Panc1 (cell line): Measurements from ENCODE around the gene WDR11. TPM values are rescaled to one million over a fixed set of nuclear protein-coding genes. Genes with fewer than 3 reads are reported as not detected.

Source experiments
- ATAC-seq: fragments of 200-7000 bp; cut with Tn5 transposase; 2 replicates; pipeline ENCODE4 v1.9.1; 2020; ENCODE audit warnings: mild to moderate bottlenecking, moderate library complexity
- BruUV-seq: library from RNA; stranded (reverse); fragments of 400-500 nt; replicated peaks from 2 replicates; lab custom pipeline; 2021; lab: Mats Ljungman, UMichigan
- CTCF ChIA-PET: fragments of 300-600 bp; sonication (Branson Sonifier 250); formaldehyde crosslinking; loops from one replicate; lab custom pipeline; 2022; ENCODE audit warnings: antibody characterized with exemption; lab: Charles Lee
- POLR2A ChIA-PET: fragments of 300-600 bp; sonication (Branson Sonifier 250); formaldehyde crosslinking; loops from one replicate; lab custom pipeline; 2022; ENCODE audit warnings: antibody characterized with exemption; lab: Charles Lee
- DNase-seq: peaks from one replicate; pipeline ENCODE4 v3.0.0-alpha.2; 2010; ENCODE audit warnings: low read depth, low spot score
- H3K27ac ChIP-seq: 2 replicates; pipeline ENCODE4 v1.5.1; 2011; ENCODE audit warnings: mild to moderate bottlenecking, low read length, inconsistent platforms
- H3K27me3 ChIP-seq: fragments of 200-500 bp; sonication (Bioruptor generic); 2 replicates; pipeline ENCODE4 v1.6.0; 2014; ENCODE audit warnings: low read length, inconsistent platforms; ENCODE audit not compliant: control insufficient read depth, insufficient read depth
- H3K36me3 ChIP-seq: fragments of 200-500 bp; sonication (Bioruptor generic); 2 replicates; pipeline ENCODE4 v1.5.1; 2014; ENCODE audit warnings: inconsistent platforms, mild to moderate bottlenecking, low read length, moderate library complexity; ENCODE audit not compliant: control insufficient read depth, insufficient read depth
- H3K4me1 ChIP-seq: 2 replicates; pipeline ENCODE4 v1.5.1; 2011; ENCODE audit warnings: inconsistent platforms, mild to moderate bottlenecking, low read length, moderate library complexity; ENCODE audit not compliant: control insufficient read depth, insufficient read depth
- H3K4me3 ChIP-seq, 2 experiments: 2 replicates each; pipeline ENCODE4 v1.5.1; 2011 to 2012; ENCODE audit warnings: low read depth in 2 of 2, low read length in 2 of 2, mild to moderate bottlenecking in 2 of 2, inconsistent platforms in 1 of 2, moderate library complexity in 1 of 2
- H3K9me3 ChIP-seq: fragments of 200-500 bp; sonication (Bioruptor generic); 2 replicates; pipeline ENCODE4 v1.5.1; 2014; ENCODE audit warnings: low read depth, mild to moderate bottlenecking, inconsistent platforms, low read length, moderate library complexity; ENCODE audit not compliant: control insufficient read depth, insufficient read depth
- POLR2AphosphoS5 ChIP-seq: IDR thresholded peaks from 2 replicates; pipeline ENCODE4 v1.6.1; 2012; ENCODE audit warnings: mild to moderate bottlenecking, low read depth, low read length, moderate library complexity
- SIN3A ChIP-seq: IDR thresholded peaks from 2 replicates; pipeline ENCODE4 v1.6.1; 2012; ENCODE audit warnings: low read depth, mild to moderate bottlenecking, low read length, moderate library complexity, borderline replicate concordance; ENCODE audit not compliant: insufficient read depth
- TCF7L2 ChIP-seq: IDR thresholded peaks from 2 replicates; pipeline ENCODE4 v1.6.1; 2011; ENCODE audit warnings: mild to moderate bottlenecking, low read depth, low read length, inconsistent platforms
- in situ Hi-C: cut with HindIII; loops from 2 replicates; pipeline ENCODE4 v1.10.0; 2016; ENCODE audit warnings: low sequenced_read_pairs, low pct_unique_long_range_greater_than_20kb
- intact Hi-C: fragments of 100-400 bp; cut with micrococcal nuclease; formaldehyde crosslinking; loops from one replicate; pipeline ENCODE4 v1.10.0; 2022; ENCODE audit not compliant: unreplicated experiment
- total RNA-seq: library from RNA; stranded (reverse); gene quantifications from one replicate; pipeline ENCODE4 v1.2.1, GENCODE V29; 2021; ENCODE audit not compliant: unreplicated experiment
- TF ChIP-seq, protein P1 (sequence below), 2 experiments: IDR thresholded peaks; 2 replicates each; pipeline ENCODE4 v1.6.1; 2011 to 2012; ENCODE audit warnings: low read depth in 2 of 2, control low read depth in 1 of 2, low read length in 1 of 2, mild to moderate bottlenecking in 1 of 2, moderate library complexity in 1 of 2; ENCODE audit not compliant: insufficient read depth in 1 of 2
- TF ChIP-seq, protein P2 (sequence below): fragments of 450-650 bp; IDR thresholded peaks from 2 replicates; pipeline ENCODE4 v1.5.1; 2017; ENCODE audit warnings: mild to moderate bottlenecking

Gene WDR11
- total RNA-seq, 1 experiment from 2014 or later = 59.3 TPM

DNA sequence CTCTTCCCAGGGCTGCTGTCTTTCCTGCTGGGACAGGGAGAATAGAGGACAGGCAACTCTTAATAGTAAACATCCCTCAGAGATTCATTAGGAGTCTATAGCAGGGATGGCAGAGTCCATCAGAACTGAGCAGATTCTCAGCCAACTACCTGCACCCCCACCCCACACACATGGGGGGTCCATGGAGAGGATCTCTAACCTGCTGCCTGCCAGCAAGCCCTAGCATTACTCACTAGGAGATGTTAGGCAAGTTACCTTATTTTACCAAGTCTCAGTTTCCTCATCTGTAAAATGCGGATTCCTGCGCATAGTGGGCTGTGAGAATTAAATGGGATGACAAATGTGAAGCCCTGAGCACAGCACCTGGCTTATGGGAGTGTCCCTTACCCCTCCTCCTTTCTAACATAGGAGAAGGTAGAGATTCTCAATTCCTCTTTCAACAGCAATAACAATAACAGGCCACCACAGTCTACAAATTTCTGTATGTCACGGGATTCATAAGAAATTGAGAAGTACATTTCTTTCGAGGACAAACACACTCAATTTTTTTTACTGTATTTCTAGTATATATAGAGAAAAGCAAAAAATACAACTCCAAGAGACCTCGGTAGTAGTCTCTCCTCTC is 23.8 kb upstream of the WDR11 start:
- DNase-seq = no peak
- ChIA-PET CTCF (no interaction called here), POLR2A (no interaction called here)
- Histone ChIP-seq H3K4me3 (no peak overlapping the region), H3K27me3 (peaks cover 6% of the 10 kb centered on the region), H3K4me1 (no peaks in the 10 kb centered on the region), H3K27ac (no peak overlapping the region), H3K9me3 (no peaks in the 10 kb centered on the region), H3K36me3 (no peaks in the 10 kb centered on the region)
- in situ Hi-C loops (no loop called here), intact Hi-C loops (no loop called here)
- no peak for ATAC-seq
- BruUV-seq = no TSS peak
- TF ChIP-seq POLR2AphosphoS5 (no peak), TCF7L2 (no peak), SIN3A (no peak)
- TF ChIP-seq, protein P1, sequence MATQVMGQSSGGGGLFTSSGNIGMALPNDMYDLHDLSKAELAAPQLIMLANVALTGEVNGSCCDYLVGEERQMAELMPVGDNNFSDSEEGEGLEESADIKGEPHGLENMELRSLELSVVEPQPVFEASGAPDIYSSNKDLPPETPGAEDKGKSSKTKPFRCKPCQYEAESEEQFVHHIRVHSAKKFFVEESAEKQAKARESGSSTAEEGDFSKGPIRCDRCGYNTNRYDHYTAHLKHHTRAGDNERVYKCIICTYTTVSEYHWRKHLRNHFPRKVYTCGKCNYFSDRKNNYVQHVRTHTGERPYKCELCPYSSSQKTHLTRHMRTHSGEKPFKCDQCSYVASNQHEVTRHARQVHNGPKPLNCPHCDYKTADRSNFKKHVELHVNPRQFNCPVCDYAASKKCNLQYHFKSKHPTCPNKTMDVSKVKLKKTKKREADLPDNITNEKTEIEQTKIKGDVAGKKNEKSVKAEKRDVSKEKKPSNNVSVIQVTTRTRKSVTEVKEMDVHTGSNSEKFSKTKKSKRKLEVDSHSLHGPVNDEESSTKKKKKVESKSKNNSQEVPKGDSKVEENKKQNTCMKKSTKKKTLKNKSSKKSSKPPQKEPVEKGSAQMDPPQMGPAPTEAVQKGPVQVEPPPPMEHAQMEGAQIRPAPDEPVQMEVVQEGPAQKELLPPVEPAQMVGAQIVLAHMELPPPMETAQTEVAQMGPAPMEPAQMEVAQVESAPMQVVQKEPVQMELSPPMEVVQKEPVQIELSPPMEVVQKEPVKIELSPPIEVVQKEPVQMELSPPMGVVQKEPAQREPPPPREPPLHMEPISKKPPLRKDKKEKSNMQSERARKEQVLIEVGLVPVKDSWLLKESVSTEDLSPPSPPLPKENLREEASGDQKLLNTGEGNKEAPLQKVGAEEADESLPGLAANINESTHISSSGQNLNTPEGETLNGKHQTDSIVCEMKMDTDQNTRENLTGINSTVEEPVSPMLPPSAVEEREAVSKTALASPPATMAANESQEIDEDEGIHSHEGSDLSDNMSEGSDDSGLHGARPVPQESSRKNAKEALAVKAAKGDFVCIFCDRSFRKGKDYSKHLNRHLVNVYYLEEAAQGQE (IDR thresholded peaks at IDR 0.05; ENCODE audit: insufficient read depth in 1 of 2, low read depth in 2 of 2, low read length in 1 of 2) = no peak
- TF ChIP-seq, protein P2, sequence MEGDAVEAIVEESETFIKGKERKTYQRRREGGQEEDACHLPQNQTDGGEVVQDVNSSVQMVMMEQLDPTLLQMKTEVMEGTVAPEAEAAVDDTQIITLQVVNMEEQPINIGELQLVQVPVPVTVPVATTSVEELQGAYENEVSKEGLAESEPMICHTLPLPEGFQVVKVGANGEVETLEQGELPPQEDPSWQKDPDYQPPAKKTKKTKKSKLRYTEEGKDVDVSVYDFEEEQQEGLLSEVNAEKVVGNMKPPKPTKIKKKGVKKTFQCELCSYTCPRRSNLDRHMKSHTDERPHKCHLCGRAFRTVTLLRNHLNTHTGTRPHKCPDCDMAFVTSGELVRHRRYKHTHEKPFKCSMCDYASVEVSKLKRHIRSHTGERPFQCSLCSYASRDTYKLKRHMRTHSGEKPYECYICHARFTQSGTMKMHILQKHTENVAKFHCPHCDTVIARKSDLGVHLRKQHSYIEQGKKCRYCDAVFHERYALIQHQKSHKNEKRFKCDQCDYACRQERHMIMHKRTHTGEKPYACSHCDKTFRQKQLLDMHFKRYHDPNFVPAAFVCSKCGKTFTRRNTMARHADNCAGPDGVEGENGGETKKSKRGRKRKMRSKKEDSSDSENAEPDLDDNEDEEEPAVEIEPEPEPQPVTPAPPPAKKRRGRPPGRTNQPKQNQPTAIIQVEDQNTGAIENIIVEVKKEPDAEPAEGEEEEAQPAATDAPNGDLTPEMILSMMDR = no peak

DNA sequence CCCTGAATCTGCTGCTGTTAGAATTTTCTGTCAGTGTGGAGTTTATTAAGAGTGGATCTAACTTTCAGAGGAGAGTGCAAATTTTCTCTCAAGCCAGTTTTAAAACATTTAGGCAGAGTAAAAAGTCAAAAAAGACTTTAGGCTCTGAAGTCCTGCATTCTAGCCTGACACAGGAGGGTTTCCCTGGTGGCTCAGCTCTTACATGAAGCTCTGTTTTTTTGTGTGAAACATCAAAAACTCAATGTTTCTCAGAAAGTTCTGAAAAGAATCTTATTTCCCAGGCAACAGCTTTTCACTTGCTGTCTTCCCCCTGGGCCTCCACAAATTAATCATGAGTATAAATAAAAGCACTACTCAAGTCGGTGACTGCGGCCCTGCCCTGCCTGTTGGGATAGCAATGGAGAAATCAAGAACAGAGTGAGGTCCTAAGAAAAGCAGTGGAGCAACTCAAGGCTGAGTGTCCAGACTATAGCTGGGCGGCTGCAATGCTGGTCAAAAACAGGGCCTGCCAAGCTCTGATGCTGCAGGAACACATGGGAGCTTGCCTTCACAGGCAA is 22.3 kb upstream of the WDR11 start:
- peaks cover 6% of the 10 kb centered on the region for H3K27me3 ChIP-seq
- ChIA-PET CTCF (no interaction called here), POLR2A (no interaction called here)
- ATAC-seq = no peak
- TF ChIP-seq, protein P1 (IDR thresholded peaks at IDR 0.05; ENCODE audit: insufficient read depth in 1 of 2, low read depth in 2 of 2, low read length in 1 of 2) = no peak
- no peak for TF ChIP-seq SIN3A
- no peak for TF ChIP-seq TCF7L2
- no peak for TF ChIP-seq POLR2AphosphoS5
- TF ChIP-seq, protein P2 = no peak
- H3K9me3 ChIP-seq = no peaks in the 10 kb centered on the region
- H3K4me3 ChIP-seq = no peak overlapping the region
- intact Hi-C loops (no loop called here), in situ Hi-C loops (no loop called here)
- no peaks in the 10 kb centered on the region for H3K4me1 ChIP-seq
- no TSS peak for BruUV-seq
- H3K27ac ChIP-seq = no peak overlapping the region
- no peak for DNase-seq
- no peaks in the 10 kb centered on the region for H3K36me3 ChIP-seq
